Measurements from ENCODE around the gene TMEM17.

The TMEM17 gene

DNA sequence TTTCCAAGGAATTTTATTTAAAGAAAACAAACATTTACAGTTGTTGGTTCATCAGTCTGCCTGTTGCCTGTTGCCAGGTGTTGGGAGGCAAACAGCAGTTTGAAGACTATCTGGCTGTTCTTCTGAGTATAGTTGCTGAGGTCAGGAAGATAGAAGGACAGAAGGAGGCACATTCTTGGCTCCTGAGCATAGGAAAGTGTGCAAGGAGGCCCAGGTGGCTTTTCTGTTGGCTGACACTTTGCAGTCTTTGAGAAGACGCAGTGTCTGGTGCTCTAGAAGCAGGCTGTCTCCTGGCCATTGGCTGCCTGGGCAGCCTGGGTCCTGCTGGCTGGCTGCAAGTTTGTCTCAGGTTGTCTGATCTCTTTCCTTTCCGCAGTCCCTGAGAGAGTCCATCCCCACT is 36.4 kb downstream of the TMEM17 start:
- no peaks in the 10 kb centered on the region for H3K9me3 ChIP-seq (ENCODE audit: control insufficient read depth in 1 of 2, low read length in 2 of 2)
- peaks cover 0 to 28% of the 10 kb centered on the region in 2 donors for H3K4me1 ChIP-seq (ENCODE audit: control insufficient read depth in 1 of 2, insufficient read depth in 2 of 2, low read length in 2 of 2)
- H3K4me3 ChIP-seq (ENCODE audit: low read depth in 1 of 2, low read length in 2 of 2) = no peak overlapping the region
- no peaks in the 10 kb centered on the region for H3K27me3 ChIP-seq (ENCODE audit: low read depth, low read length)
- H3K36me3 ChIP-seq (ENCODE audit: control insufficient read depth in 1 of 2, insufficient read depth in 2 of 2, low read length in 2 of 2) = no peaks in the 10 kb centered on the region
- H3K27ac ChIP-seq (ENCODE audit: low read length) = no peak overlapping the region

DNA sequence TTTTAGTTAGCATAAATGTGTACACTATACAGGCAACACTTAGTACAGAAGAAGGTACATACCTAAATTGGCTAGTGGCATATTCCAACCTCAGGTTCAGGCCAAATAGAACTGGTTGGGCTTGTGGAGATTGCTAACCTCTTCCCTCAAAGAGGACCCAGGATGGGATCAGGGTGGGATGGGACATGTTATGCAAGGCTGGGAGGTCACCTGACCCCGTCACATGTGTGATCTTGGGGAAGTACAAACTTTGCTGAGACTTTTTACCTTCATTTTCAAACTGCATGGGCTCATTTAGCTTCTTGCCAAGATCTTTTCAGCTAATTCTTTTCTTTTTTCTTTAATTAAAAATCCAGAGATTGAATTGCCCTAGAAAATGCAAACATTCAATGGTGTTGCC is 36.9 kb downstream of the TMEM17 start:
- no peaks in the 10 kb centered on the region for H3K36me3 ChIP-seq (ENCODE audit: control insufficient read depth in 1 of 2, insufficient read depth in 2 of 2, low read length in 2 of 2)
- H3K27ac ChIP-seq (ENCODE audit: low read length) = no peak overlapping the region
- no peaks in the 10 kb centered on the region for H3K27me3 ChIP-seq (ENCODE audit: low read depth, low read length)
- H3K4me3 ChIP-seq (ENCODE audit: low read depth in 1 of 2, low read length in 2 of 2) = no peak overlapping the region
- no peaks in the 10 kb centered on the region for H3K9me3 ChIP-seq (ENCODE audit: control insufficient read depth in 1 of 2, low read length in 2 of 2)
- peaks cover 0 to 23% of the 10 kb centered on the region in 2 donors for H3K4me1 ChIP-seq (ENCODE audit: control insufficient read depth in 1 of 2, insufficient read depth in 2 of 2, low read length in 2 of 2)

DNA sequence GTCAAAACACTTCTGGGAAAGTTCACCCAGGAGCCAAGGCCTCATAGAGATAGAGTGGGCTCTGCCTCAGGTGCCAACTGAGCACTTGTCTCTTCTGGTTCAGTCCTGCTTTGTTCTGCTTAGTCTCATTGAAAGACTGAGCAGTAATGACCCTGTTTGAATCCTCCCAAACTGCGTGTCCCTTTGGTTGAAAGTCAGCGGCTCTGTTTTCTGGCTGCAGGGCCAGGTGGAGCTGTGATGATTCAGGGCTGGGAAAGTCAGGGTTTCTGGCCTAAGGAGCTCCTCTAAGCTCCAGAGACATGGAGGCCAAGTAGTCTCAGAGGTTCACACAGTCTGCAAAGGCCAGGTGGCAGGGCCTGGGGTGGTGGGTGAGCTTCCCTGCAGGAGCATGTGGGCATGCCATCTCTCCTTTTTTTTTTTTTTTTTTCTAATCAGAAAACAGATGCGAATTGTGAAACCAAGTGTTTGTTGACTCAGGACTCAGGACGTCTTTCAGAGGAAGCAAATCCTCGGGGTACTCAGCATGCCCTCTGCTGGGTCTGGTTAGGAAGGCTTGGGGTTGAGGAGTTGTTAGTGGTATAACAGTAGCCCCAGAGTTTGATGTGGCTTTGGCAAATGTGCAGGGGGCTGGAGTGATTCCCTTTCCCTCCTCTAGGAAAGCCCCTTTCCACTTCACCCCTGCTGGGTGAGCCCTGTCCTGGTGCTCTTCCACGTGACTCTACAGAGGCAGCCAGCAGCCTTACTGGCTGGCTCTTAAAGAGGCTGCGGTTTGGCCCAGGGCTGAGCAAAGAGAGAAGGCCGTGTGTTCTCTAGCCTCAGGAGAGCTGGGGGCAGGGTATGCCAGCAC is 38.3 kb downstream of the TMEM17 start:
- H3K27ac ChIP-seq (ENCODE audit: low read length) = no peak overlapping the region
- no peaks in the 10 kb centered on the region for H3K36me3 ChIP-seq (ENCODE audit: control insufficient read depth in 1 of 2, insufficient read depth in 2 of 2, low read length in 2 of 2)
- H3K27me3 ChIP-seq (ENCODE audit: low read depth, low read length) = no peaks in the 10 kb centered on the region
- H3K4me3 ChIP-seq (ENCODE audit: low read depth in 1 of 2, low read length in 2 of 2) = no peak overlapping the region
- H3K4me1 ChIP-seq (ENCODE audit: control insufficient read depth in 1 of 2, insufficient read depth in 2 of 2, low read length in 2 of 2) = peaks cover 0 to 18% of the 10 kb centered on the region in 2 donors
- no peaks in the 10 kb centered on the region for H3K9me3 ChIP-seq (ENCODE audit: control insufficient read depth in 1 of 2, low read length in 2 of 2)

DNA sequence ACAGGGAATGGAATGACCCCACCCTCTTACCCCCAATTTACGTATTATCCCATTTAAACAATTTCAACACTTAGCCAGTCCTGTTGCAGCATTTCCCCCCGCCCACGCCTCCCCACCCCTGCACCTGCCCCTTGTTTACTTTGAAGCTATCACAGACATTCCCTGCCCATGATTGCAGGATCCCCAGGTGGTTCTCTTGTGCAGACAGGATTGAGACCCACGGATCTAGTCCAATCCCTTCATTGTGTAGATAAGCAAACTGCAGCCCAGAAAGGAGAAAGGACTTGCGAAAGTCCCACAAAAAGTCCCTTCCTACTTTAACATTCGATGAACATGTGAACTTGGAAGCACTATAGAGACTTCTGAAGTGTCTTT is 38.9 kb downstream of the TMEM17 start:
- no peak overlapping the region for H3K4me3 ChIP-seq (ENCODE audit: low read depth in 1 of 2, low read length in 2 of 2)
- no peaks in the 10 kb centered on the region for H3K27me3 ChIP-seq (ENCODE audit: low read depth, low read length)
- H3K9me3 ChIP-seq (ENCODE audit: control insufficient read depth in 1 of 2, low read length in 2 of 2) = no peaks in the 10 kb centered on the region
- no peaks in the 10 kb centered on the region for H3K36me3 ChIP-seq (ENCODE audit: control insufficient read depth in 1 of 2, insufficient read depth in 2 of 2, low read length in 2 of 2)
- H3K27ac ChIP-seq (ENCODE audit: low read length) = no peak overlapping the region
- H3K4me1 ChIP-seq (ENCODE audit: control insufficient read depth in 1 of 2, insufficient read depth in 2 of 2, low read length in 2 of 2) = peaks cover 0 to 13% of the 10 kb centered on the region in 2 donors

DNA sequence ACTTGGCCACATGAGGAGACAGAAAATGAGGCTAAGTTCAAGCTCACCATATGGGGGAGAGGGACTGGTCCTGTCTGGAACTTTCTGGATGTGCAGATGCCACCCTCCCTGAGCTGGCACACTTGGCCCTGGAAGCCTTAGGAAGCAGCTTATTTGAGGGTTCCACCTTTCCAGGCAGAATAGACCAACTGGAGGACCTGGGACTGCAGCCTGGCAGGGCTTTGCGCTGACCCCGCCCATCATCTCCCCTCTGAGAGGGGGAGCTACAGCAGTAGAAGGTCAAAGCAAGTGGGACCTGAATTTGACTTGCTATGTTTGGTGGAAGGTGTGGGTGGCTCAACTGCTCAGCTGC is 39.5 kb downstream of the TMEM17 start:
- Histone ChIP-seq H3K36me3 (ENCODE audit: control insufficient read depth in 1 of 2, insufficient read depth in 2 of 2, low read length in 2 of 2) (no peaks in the 10 kb centered on the region), H3K4me3 (ENCODE audit: low read depth in 1 of 2, low read length in 2 of 2) (no peak overlapping the region), H3K27me3 (ENCODE audit: low read depth, low read length) (no peaks in the 10 kb centered on the region), H3K27ac (ENCODE audit: low read length) (no peak overlapping the region), H3K4me1 (ENCODE audit: control insufficient read depth in 1 of 2, insufficient read depth in 2 of 2, low read length in 2 of 2) (peaks cover 0 to 19% of the 10 kb centered on the region in 2 donors), H3K9me3 (ENCODE audit: control insufficient read depth in 1 of 2, low read length in 2 of 2) (no peaks in the 10 kb centered on the region)

DNA sequence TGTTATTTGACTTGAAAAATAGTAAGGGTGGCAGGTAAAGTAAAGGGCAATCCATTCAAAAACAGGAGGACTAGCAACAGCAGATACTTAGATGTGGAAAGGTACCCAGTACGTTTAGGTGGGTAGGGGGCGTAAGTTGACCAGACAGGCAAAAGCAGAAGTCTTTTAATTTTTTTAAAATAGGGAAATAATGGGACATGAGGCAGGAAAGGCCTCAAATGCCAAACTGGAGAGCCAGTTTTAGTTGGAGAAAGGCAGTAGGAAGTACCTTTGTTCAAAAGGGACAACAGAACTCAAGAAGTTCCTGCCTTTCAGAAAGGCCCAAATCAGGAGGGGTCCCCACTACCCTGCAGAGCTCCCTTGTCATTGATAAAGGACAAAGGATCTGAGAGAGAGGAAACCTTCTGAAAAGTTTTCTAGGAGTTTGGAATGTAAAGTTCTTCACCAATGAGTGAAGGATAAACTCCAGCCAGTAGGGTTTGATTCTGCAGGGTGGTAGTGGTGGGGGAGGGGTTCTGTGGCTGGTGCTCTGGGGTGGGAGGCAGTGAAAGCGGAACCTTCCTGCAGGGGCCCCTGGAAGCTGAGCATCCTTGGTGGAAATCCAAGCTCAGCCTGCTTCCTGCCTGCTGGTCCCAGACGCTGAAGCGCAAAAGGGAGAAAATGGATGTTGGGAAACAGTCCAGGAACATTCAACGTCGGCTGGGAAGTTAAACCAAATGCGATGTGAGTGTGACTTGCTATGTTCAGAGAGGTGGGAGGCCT is 40.1 kb downstream of the TMEM17 start:
- Histone ChIP-seq H3K27me3 (ENCODE audit: low read depth, low read length) (no peaks in the 10 kb centered on the region), H3K4me1 (ENCODE audit: control insufficient read depth in 1 of 2, insufficient read depth in 2 of 2, low read length in 2 of 2) (peaks cover 0 to 20% of the 10 kb centered on the region in 2 donors), H3K9me3 (ENCODE audit: control insufficient read depth in 1 of 2, low read length in 2 of 2) (no peaks in the 10 kb centered on the region), H3K4me3 (ENCODE audit: low read depth in 1 of 2, low read length in 2 of 2) (no peak overlapping the region), H3K36me3 (ENCODE audit: control insufficient read depth in 1 of 2, insufficient read depth in 2 of 2, low read length in 2 of 2) (no peaks in the 10 kb centered on the region), H3K27ac (ENCODE audit: low read length) (no peak overlapping the region)

DNA sequence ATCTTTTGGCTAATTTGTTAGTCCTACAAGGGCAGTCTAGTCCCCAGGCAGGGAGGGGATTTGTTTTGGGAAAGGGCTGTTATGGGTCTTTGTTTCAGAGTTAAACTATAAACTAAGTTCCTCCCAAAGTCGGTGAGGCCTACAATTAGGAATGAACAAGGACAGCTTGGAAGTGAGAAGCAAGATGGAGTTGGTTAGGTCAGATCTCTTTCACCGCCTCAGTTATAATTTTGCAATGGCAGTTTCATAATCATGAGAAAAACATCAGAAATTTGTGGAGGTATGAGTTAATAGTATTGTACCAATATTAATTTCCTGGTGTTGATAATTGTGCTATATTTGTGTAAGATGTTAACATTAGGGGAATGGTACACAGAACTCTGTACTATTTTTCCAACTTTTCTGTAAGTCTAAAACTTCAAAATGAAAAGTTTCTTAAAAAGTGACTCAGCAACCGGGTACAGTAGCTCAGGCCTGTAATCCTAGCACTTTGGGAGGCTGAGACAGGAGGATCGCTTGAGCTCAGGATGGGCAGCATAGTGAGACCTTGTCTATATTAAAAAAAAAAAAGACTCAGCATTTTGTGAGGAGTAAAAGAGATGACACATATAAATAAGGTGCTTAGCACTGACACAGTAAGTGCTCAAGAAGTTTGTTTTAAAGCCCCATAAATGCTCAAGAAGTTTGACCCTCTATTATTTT is 40.8 kb downstream of the TMEM17 start:
- H3K4me1 ChIP-seq (ENCODE audit: control insufficient read depth in 1 of 2, insufficient read depth in 2 of 2, low read length in 2 of 2) = peaks cover 0 to 19% of the 10 kb centered on the region in 2 donors
- no peaks in the 10 kb centered on the region for H3K27me3 ChIP-seq (ENCODE audit: low read depth, low read length)
- H3K9me3 ChIP-seq (ENCODE audit: control insufficient read depth in 1 of 2, low read length in 2 of 2) = no peaks in the 10 kb centered on the region
- no peak overlapping the region for H3K27ac ChIP-seq (ENCODE audit: low read length)
- H3K4me3 ChIP-seq (ENCODE audit: low read depth in 1 of 2, low read length in 2 of 2) = no peak overlapping the region
- no peaks in the 10 kb centered on the region for H3K36me3 ChIP-seq (ENCODE audit: control insufficient read depth in 1 of 2, insufficient read depth in 2 of 2, low read length in 2 of 2)

DNA sequence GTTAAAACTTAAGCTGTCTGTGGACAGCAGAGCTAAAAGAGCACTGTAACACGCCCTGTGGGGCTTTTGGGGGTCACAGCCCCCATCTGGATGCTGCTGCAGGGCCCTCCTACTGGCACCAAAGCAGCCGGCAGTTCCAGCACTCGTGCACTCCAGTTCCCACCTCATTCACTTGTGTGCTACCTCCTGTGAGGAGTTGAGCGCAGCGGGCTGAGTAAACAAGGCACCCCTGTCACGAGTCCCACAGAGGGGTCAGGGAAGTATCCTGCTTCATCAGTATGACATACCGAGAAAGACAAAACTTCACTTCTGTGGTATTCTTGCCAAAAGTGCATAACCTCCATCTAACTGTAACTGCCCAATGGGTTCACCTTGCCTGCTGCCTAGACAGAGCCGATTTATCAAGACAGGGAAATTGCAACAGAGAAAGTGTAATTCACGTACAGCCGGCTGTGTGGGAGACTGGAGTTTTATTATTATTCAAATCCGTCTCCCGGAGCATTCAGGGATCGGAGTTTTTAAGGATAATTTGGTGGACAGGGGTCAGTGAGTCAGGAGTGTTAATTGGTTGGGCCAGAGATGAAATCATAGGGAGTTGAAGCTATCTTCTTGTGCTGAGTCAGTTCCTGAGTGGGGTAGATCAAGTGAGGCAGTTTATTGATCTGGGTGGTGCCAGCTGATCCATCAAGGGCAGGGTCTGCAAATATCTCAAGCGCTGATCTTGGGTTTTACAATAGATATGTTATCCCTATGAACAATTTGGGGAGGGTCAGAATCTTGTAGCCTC is 41.6 kb downstream of the TMEM17 start:
- peaks cover 0 to 12% of the 10 kb centered on the region in 2 donors for H3K4me1 ChIP-seq (ENCODE audit: control insufficient read depth in 1 of 2, insufficient read depth in 2 of 2, low read length in 2 of 2)
- no peaks in the 10 kb centered on the region for H3K9me3 ChIP-seq (ENCODE audit: control insufficient read depth in 1 of 2, low read length in 2 of 2)
- H3K4me3 ChIP-seq (ENCODE audit: low read depth in 1 of 2, low read length in 2 of 2) = no peak overlapping the region
- H3K27me3 ChIP-seq (ENCODE audit: low read depth, low read length) = no peaks in the 10 kb centered on the region
- no peaks in the 10 kb centered on the region for H3K36me3 ChIP-seq (ENCODE audit: control insufficient read depth in 1 of 2, insufficient read depth in 2 of 2, low read length in 2 of 2)
- no peak overlapping the region for H3K27ac ChIP-seq (ENCODE audit: low read length)

DNA sequence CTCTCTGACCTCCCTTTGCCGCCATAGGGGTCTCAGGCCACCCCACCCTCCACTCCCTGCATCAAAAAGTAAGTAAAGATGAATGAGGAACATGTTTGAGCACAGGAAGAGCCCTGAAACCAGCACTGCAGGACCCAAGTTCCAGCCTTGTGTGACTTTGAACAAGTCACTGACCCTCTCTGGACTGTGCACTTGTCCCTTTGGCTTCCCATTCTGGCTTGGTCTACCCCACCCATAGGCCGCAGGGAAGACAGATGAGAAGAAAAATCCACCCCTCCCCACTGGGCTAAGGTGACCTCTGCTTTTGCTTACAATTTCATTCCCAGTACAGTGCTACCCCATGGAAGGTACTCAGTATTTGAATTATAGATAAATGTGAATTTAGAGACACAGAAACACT is 43.8 kb downstream of the TMEM17 start:
- H3K4me1 ChIP-seq (ENCODE audit: control insufficient read depth in 1 of 2, insufficient read depth in 2 of 2, low read length in 2 of 2) = peaks cover 0 to 15% of the 10 kb centered on the region in 2 donors
- no peak overlapping the region for H3K4me3 ChIP-seq (ENCODE audit: low read depth in 1 of 2, low read length in 2 of 2)
- H3K27me3 ChIP-seq (ENCODE audit: low read depth, low read length) = no peaks in the 10 kb centered on the region
- no peaks in the 10 kb centered on the region for H3K36me3 ChIP-seq (ENCODE audit: control insufficient read depth in 1 of 2, insufficient read depth in 2 of 2, low read length in 2 of 2)
- H3K27ac ChIP-seq (ENCODE audit: low read length) = no peak overlapping the region
- no peaks in the 10 kb centered on the region for H3K9me3 ChIP-seq (ENCODE audit: control insufficient read depth in 1 of 2, low read length in 2 of 2)

DNA sequence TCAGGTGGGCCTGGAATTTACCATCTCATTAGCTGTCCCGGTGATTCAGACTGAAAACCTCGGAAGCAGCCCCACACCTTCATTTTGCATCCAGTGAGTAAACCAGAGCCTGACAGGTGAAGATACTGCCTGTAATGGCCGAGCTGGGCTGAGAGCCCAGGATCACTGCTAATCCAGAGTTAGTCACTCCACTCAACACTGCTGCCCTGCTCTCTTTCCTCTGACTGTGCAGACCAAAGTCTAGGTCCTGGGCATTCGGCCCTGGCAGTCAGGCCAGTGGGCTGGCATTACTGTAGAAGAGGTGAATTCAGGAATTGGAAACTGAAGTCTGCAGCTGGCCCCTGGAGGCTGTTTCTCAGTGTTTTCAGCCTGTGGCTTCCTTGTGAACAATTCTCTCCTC is 44.3 kb downstream of the TMEM17 start:
- H3K36me3 ChIP-seq (ENCODE audit: control insufficient read depth in 1 of 2, insufficient read depth in 2 of 2, low read length in 2 of 2) = no peaks in the 10 kb centered on the region
- peaks cover 0 to 17% of the 10 kb centered on the region in 2 donors for H3K4me1 ChIP-seq (ENCODE audit: control insufficient read depth in 1 of 2, insufficient read depth in 2 of 2, low read length in 2 of 2)
- H3K9me3 ChIP-seq (ENCODE audit: control insufficient read depth in 1 of 2, low read length in 2 of 2) = no peaks in the 10 kb centered on the region
- H3K27me3 ChIP-seq (ENCODE audit: low read depth, low read length) = no peaks in the 10 kb centered on the region
- H3K27ac ChIP-seq (ENCODE audit: low read length) = no peak overlapping the region
- H3K4me3 ChIP-seq (ENCODE audit: low read depth in 1 of 2, low read length in 2 of 2) = no peak overlapping the region

Measured in muscle layer of duodenum (tissue), 2 donors.